Measurements from ENCODE around the gene ODC1.

ODC1 gene

GRCh38 chr2:10406491-10407188, 41.5 kb downstream of the ODC1 start:
- DNase-seq (ENCODE audit: low spot score), result no peak
- TF ChIP-seq, protein P1, sequence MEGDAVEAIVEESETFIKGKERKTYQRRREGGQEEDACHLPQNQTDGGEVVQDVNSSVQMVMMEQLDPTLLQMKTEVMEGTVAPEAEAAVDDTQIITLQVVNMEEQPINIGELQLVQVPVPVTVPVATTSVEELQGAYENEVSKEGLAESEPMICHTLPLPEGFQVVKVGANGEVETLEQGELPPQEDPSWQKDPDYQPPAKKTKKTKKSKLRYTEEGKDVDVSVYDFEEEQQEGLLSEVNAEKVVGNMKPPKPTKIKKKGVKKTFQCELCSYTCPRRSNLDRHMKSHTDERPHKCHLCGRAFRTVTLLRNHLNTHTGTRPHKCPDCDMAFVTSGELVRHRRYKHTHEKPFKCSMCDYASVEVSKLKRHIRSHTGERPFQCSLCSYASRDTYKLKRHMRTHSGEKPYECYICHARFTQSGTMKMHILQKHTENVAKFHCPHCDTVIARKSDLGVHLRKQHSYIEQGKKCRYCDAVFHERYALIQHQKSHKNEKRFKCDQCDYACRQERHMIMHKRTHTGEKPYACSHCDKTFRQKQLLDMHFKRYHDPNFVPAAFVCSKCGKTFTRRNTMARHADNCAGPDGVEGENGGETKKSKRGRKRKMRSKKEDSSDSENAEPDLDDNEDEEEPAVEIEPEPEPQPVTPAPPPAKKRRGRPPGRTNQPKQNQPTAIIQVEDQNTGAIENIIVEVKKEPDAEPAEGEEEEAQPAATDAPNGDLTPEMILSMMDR (IDR thresholded peaks at IDR 0.05; ENCODE audit: extremely low read depth, missing control alignments), result no peak

DNA sequence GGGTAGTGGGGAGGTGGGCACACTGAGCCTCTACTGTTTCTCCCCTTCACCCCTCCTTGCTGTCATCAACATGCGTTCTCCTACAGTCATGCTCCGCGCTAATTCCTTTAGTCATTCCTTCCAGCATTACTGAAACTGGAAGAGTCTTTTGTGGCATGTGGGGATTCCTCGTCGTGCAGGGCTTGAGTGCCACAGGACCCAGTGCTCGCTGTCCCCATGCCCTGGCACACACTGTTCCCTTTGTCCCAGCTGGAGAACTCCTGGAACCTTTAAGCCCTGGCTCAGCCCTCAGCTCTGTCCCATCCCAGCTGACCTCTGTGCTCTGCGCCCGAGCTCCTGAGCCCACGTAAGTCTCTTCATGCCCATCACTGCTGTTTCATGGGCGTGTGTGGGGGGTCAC, 42.1 kb downstream of the ODC1 start:
- TF ChIP-seq, protein P1 (IDR thresholded peaks at IDR 0.05; ENCODE audit: extremely low read depth, missing control alignments), result no peak
- no peak for DNase-seq (ENCODE audit: low spot score)

GRCh38 chr2:10405448-10405847, 42.7 kb downstream of the ODC1 start:
- TF ChIP-seq, protein P1 (IDR thresholded peaks at IDR 0.05; ENCODE audit: extremely low read depth, missing control alignments), result no peak
- no peak for DNase-seq (ENCODE audit: low spot score)

DNA sequence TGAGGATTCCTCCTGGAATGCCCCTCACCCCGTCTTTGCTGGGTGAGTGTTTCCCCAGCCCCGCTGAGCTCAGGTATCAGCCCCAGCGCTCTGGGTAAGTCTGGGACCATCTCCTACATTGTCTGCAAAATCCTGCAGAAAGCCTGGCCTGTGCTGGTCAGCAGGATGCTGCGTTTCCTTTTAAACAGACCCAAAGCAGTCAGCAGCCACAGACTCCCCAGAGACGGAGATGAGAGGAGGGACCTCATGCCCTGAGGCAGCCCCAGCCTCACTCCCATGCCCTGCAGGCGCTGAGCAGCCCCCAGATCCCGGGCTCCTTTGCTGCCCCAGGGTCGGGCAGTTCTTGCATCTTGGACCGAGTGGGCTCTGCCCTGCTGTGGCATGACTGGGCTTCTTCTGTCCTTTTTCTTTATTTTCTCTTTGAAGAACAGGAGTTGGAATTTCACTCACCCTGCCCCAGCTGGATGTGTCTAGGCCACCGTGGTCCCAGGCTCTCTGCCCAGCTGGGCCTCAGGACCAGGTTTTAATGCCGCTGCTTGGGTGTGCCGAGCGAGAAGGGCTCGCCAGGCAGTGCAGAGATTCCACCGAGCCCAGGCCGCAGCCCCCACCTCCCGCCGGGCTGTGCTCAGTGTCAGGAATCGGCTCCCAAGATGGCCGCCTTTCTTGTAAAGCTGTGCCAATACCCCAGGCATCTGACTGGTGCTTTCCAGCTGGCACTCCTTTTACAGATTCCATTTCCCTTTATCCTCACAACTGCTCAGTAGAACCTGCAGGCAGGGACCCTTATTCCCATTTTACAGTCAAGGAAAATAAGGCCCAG, 43.6 kb downstream of the ODC1 start:
- no peak for DNase-seq (ENCODE audit: low spot score)
- TF ChIP-seq, protein P1 (IDR thresholded peaks at IDR 0.05; ENCODE audit: extremely low read depth, missing control alignments), result no peak

DNA sequence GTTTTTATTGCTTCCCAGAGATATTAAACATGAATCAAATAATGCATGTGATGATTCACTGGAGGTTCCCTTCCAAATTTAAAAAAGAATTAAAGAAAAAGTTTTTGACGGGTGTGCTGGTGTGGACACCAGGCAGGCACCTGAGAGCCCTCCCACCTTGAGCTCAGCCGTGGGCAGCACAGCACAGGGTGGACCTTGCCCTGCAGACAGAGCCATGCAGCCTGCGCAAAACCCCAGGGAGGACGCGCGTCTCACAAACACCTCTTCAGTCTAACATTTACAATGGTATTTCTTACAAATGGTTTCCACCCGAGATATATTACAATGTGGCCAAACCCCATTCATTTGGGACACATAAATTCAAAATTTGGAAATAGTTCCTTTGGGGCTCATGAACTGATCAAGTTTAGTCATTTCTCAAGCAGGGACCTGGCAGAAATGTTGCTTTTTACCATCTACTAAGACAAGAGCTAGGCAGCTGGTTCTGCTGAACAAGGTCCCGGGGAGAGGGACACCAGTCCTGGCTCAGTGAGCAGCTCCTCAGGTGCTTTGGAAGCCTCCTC, 45.4 kb downstream of the ODC1 start:
- TF ChIP-seq, protein P1 (IDR thresholded peaks at IDR 0.05; ENCODE audit: extremely low read depth, missing control alignments), result no peak
- DNase-seq (ENCODE audit: low spot score), result no peak

- DNase-seq (ENCODE audit: low spot score), result no peak
- TF ChIP-seq, protein P1 (IDR thresholded peaks at IDR 0.05; ENCODE audit: extremely low read depth, missing control alignments), result no peak
Observed at GRCh38 chr2:10402062-10402585, 46.0 kb downstream of the ODC1 start.

All from GM20000 (cell line).